GM13976 (cell line): ENCODE measurements around the gene PPP3CA.

Experiments
- DNase-seq: peaks from one replicate; pipeline ENCODE4 v3.0.0; 2012; ENCODE audit warnings: low spot score
- CTCF ChIP-seq: IDR thresholded peaks from 2 replicates; pipeline ENCODE4 v1.5.1; 2012; ENCODE audit warnings: borderline replicate concordance, mild to moderate bottlenecking; ENCODE audit not compliant: insufficient read depth; ENCODE audit errors: extremely low read depth, missing control alignments, control extremely low read depth
- in situ Hi-C: fragments of 300-500 bp; cut with MboI; formaldehyde crosslinking; loops from one replicate; pipeline ENCODE4 v1.12.0; 2022; ENCODE audit warnings: low sequenced_read_pairs, mixed read lengths, inconsistent platforms; ENCODE audit not compliant: unreplicated experiment

PPP3CA gene

GRCh38 chr4:101294597-101294996 lies 52.7 kb downstream of the PPP3CA start:
- no peak for TF ChIP-seq CTCF
- DNase-seq = no peak
- in situ Hi-C loops = no loop called here

- no peak for TF ChIP-seq CTCF
- in situ Hi-C loops = no loop called here
- no peak for DNase-seq
Observed at GRCh38 chr4:101292901-101293300, 54.4 kb downstream of the PPP3CA start.

GRCh38 chr4:101292214-101292613 lies 55.1 kb downstream of the PPP3CA start:
- no peak for DNase-seq
- in situ Hi-C loops = no loop called here
- TF ChIP-seq CTCF = no peak

- TF ChIP-seq CTCF = no peak
- no peak for DNase-seq
- in situ Hi-C loops = no loop called here
Observed at GRCh38 chr4:101291198-101291597, 56.1 kb downstream of the PPP3CA start.

GRCh38 chr4:101290654-101291053 lies 56.7 kb downstream of the PPP3CA start:
- no peak for DNase-seq
- no peak for TF ChIP-seq CTCF
- in situ Hi-C loops = no loop called here

- no peak for DNase-seq
- TF ChIP-seq CTCF = no peak
- in situ Hi-C loops = no loop called here
Observed at GRCh38 chr4:101289306-101289705, 58.0 kb downstream of the PPP3CA start.
